Neural cell (in vitro differentiated cells): Measurements from ENCODE around the gene GPR142. TPM values are rescaled to one million over a fixed set of nuclear protein-coding genes. Genes with fewer than 3 reads are reported as not detected.

Experiments
- H2AFZ ChIP-seq: fragments of 200-600, 300-800 bp; sonication (generic), shearing (Covaris generic); 2 replicates; pipeline ENCODE4 v1.6.0; 2014; ENCODE audit warnings: low read depth, mild to moderate bottlenecking, antibody characterized with exemption, low read length, moderate library complexity
- H3F3A ChIP-seq: fragments of 200-600 bp; shearing (Covaris generic); 2 replicates; pipeline ENCODE4 v1.6.1; 2016; ENCODE audit warnings: mild to moderate bottlenecking, moderate library complexity, mixed read lengths, antibody characterized with exemption, low read length; ENCODE audit not compliant: insufficient read depth, poor library complexity, severe bottlenecking
- H3K27ac ChIP-seq: fragments of 200-600, 300-800 bp; sonication (generic), shearing (Covaris generic); 2 replicates; pipeline ENCODE4 v1.5.1; 2014; ENCODE audit warnings: mild to moderate bottlenecking, low read length, moderate library complexity
- H3K27me3 ChIP-seq: fragments of 300-800, 200-600 bp; sonication (generic), shearing (Covaris generic); 2 replicates; pipeline ENCODE4 v1.6.0; 2014; ENCODE audit warnings: mild to moderate bottlenecking, low read depth, low read length, moderate library complexity; ENCODE audit not compliant: insufficient read depth
- H3K36me3 ChIP-seq: fragments of 300-800, 200-600 bp; sonication (generic), shearing (Covaris generic); 2 replicates; pipeline ENCODE4 v1.5.1; 2014; ENCODE audit warnings: mild to moderate bottlenecking, antibody characterized with exemption, low read length, moderate library complexity; ENCODE audit not compliant: insufficient read depth
- H3K4me2 ChIP-seq: fragments of 300-800, 200-600 bp; sonication (generic), shearing (Covaris generic); 2 replicates; pipeline ENCODE4 v1.6.0; 2014; ENCODE audit warnings: mild to moderate bottlenecking, low read length
- H3K4me3 ChIP-seq: fragments of 300-800, 200-600 bp; sonication (generic), shearing (Covaris generic); 2 replicates; pipeline ENCODE4 v1.5.1; 2014; ENCODE audit warnings: mild to moderate bottlenecking, low read length, moderate library complexity
- H3K79me2 ChIP-seq: fragments of 200-600 bp; shearing (Covaris generic); replicated peaks from 2 replicates; pipeline ENCODE4 v1.6.0; 2014; ENCODE audit warnings: mild to moderate bottlenecking, low read length, moderate library complexity; ENCODE audit not compliant: insufficient read depth
- H3K9ac ChIP-seq: fragments of 300-800, 200-600 bp; sonication (generic), shearing (Covaris generic); 2 replicates; pipeline ENCODE4 v1.6.1; 2016; ENCODE audit warnings: mild to moderate bottlenecking, low read length, mixed read lengths
- H3K9me2 ChIP-seq: fragments of 200-600 bp; shearing (Covaris generic); 2 replicates; pipeline ENCODE4 v1.6.1; 2016; ENCODE audit warnings: mild to moderate bottlenecking, low read length, mixed read lengths; ENCODE audit not compliant: insufficient read depth
- H3K9me3 ChIP-seq: fragments of 200-600, 300-800 bp; sonication (generic), shearing (Covaris generic); 2 replicates; pipeline ENCODE4 v1.6.1; 2016; ENCODE audit warnings: mild to moderate bottlenecking, mixed run types, low read length, moderate library complexity, mixed read lengths
- H4K20me1 ChIP-seq: fragments of 200-600 bp; shearing (Covaris generic); 2 replicates; pipeline ENCODE4 v1.6.1; 2016; ENCODE audit warnings: mild to moderate bottlenecking, mixed run types; ENCODE audit not compliant: insufficient read depth
- CTCF ChIP-seq: fragments of 450-650 bp; IDR thresholded peaks from 2 replicates; pipeline ENCODE4 v1.5.1; 2014; ENCODE audit warnings: antibody characterized with exemption, mild to moderate bottlenecking, moderate library complexity; ENCODE audit not compliant: poor library complexity, severe bottlenecking
- EP300 ChIP-seq: fragments of 450-650 bp; conservative IDR thresholded peaks from 2 replicates; pipeline ENCODE4 v1.6.1; 2014; ENCODE audit warnings: antibody characterized with exemption, mild to moderate bottlenecking, moderate library complexity; ENCODE audit not compliant: poor library complexity, severe bottlenecking
- EZH2 ChIP-seq: fragments of 200-600, 300-800 bp; shearing (Covaris generic), sonication (generic); IDR thresholded peaks from 2 replicates; pipeline ENCODE4 v1.6.1; 2014; ENCODE audit warnings: antibody characterized with exemption, low read length, borderline replicate concordance, mild to moderate bottlenecking; ENCODE audit not compliant: insufficient read depth, poor library complexity, severe bottlenecking
- MXI1 ChIP-seq: fragments of 450-650 bp; conservative IDR thresholded peaks from 2 replicates; pipeline ENCODE4 v1.6.1; 2014; ENCODE audit warnings: antibody characterized with exemption, mild to moderate bottlenecking; ENCODE audit not compliant: poor library complexity, severe bottlenecking
- POLR2AphosphoS5 ChIP-seq: IDR thresholded peaks from 2 replicates; pipeline ENCODE4 v1.6.1; 2012
- RAD21 ChIP-seq: fragments of 450-650 bp; conservative IDR thresholded peaks from 2 replicates; pipeline ENCODE4 v1.6.1; 2014; ENCODE audit warnings: antibody characterized with exemption, mild to moderate bottlenecking, moderate library complexity
- REST ChIP-seq: IDR thresholded peaks from 2 replicates; pipeline ENCODE4 v1.6.1; 2012; ENCODE audit warnings: borderline replicate concordance
- SMC3 ChIP-seq: fragments of 450-650 bp; conservative IDR thresholded peaks from 2 replicates; pipeline ENCODE4 v1.6.1; 2014; ENCODE audit warnings: antibody characterized with exemption, mild to moderate bottlenecking, moderate library complexity; ENCODE audit not compliant: poor library complexity
- TAF1 ChIP-seq: IDR thresholded peaks from 2 replicates; pipeline ENCODE4 v1.6.1; 2012; ENCODE audit warnings: low read depth
- polyA plus RNA-seq: library from polyadenylated mRNA; depleted of rRNA; stranded (reverse); fragments of >200 nt; gene quantifications from 2 replicates; pipeline ENCODE4 v1.2.3, GENCODE V29; 2014

Gene GPR142
- polyA plus RNA-seq, 1 donor from 2014 or later = not detected

DNA sequence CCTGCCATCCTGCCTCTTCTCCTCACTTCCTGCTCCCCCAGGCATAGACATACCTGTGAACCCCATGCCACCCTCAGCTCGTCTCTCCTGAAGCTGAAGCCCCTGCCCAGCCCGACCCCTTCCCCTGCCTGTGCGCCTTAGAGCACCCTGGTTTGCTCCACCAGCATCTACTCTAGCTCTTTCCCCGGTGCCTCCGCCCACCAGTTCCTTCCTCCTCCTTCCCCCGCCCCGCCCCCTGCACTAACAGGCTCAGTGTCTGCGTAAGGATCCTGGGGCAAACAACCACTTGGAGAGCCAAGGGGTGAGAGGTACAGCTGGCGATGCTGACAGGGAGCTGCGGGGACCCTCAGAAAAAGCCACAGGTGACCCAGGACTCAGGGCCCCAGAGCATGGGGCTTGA lies 1.9 kb downstream of the GPR142 start:
- Histone ChIP-seq H3K36me3 (no peaks in the 10 kb centered on the region), H3K4me2 (no peak overlapping the region), H3K4me3 (no peak overlapping the region), H3K9me2 (no peaks in the 10 kb centered on the region), H3K27me3 (no peaks in the 10 kb centered on the region), H3F3A (no peaks in the 10 kb centered on the region), H4K20me1 (no peaks in the 10 kb centered on the region), H2AFZ (no peak overlapping the region), H3K9me3 (no peaks in the 10 kb centered on the region), H3K79me2 (no peaks in the 10 kb centered on the region), H3K27ac (no peak overlapping the region), H3K9ac (no peak overlapping the region)
- no peak for TF ChIP-seq SMC3
- TF ChIP-seq EP300 = no peak
- no peak for TF ChIP-seq POLR2AphosphoS5
- no peak for TF ChIP-seq MXI1
- no peak for TF ChIP-seq REST
- TF ChIP-seq CTCF = no peak
- no peak for TF ChIP-seq RAD21
- no peak for TF ChIP-seq EZH2
- TF ChIP-seq TAF1 = no peak

- no peak overlapping the region for H3K4me2 ChIP-seq
- no peak overlapping the region for H2AFZ ChIP-seq
- no peak for TF ChIP-seq MXI1
- TF ChIP-seq TAF1 = no peak
- TF ChIP-seq REST = no peak
- no peak for TF ChIP-seq POLR2AphosphoS5
- no peak for TF ChIP-seq RAD21
- no peak for TF ChIP-seq EZH2
- TF ChIP-seq EP300 = no peak
- no peak for TF ChIP-seq CTCF
- TF ChIP-seq SMC3 = no peak
Measured at GRCh38 chr17:74369665-74370490, 2.6 kb downstream of the GPR142 start.

More at GRCh38 chr17:74369665-74370490, 2.6 kb downstream of the GPR142 start:
- Histone ChIP-seq H3K4me3 (no peak overlapping the region), H3K9me2 (no peaks in the 10 kb centered on the region), H3K36me3 (no peaks in the 10 kb centered on the region), H3K9me3 (no peaks in the 10 kb centered on the region), H3K27ac (no peak overlapping the region), H3K79me2 (no peaks in the 10 kb centered on the region), H3K27me3 (no peaks in the 10 kb centered on the region), H3F3A (no peaks in the 10 kb centered on the region), H4K20me1 (no peaks in the 10 kb centered on the region), H3K9ac (no peak overlapping the region)
